DOHH2 (cell line): ENCODE results near the gene C1orf226.

Source experiments
- H3F3A ChIP-seq: fragments of 200-600 bp; sonication (generic), shearing (Covaris generic); 2 replicates; pipeline ENCODE4 v1.6.0; 2016; ENCODE audit warnings: antibody characterized with exemption, mild to moderate bottlenecking; ENCODE audit not compliant: control insufficient read depth, insufficient read depth
- H3K27ac ChIP-seq: fragments of 200-600 bp; sonication (generic); 2 replicates; pipeline ENCODE4 v1.5.1; 2014; ENCODE audit warnings: low read depth, mild to moderate bottlenecking, low read length, moderate library complexity
- H3K27me3 ChIP-seq: fragments of 200-600 bp; sonication (generic); 2 replicates; pipeline ENCODE4 v1.6.1; 2014; ENCODE audit warnings: mild to moderate bottlenecking, low read length, mixed read lengths; ENCODE audit not compliant: control insufficient read depth
- H3K36me3 ChIP-seq: fragments of 200-600 bp; sonication (generic); 2 replicates; pipeline ENCODE4 v1.6.1; 2014; ENCODE audit warnings: mild to moderate bottlenecking, low read length, moderate library complexity, mixed read lengths; ENCODE audit not compliant: control insufficient read depth
- H3K4me1 ChIP-seq: fragments of 200-600 bp; sonication (generic); 2 replicates; pipeline ENCODE4 v1.6.1; 2014; ENCODE audit warnings: mild to moderate bottlenecking, low read length, mixed read lengths; ENCODE audit not compliant: control insufficient read depth
- H3K4me2 ChIP-seq: fragments of 200-600 bp; sonication (generic); 2 replicates; pipeline ENCODE4 v1.6.0; 2014; ENCODE audit warnings: mild to moderate bottlenecking, low read length, moderate library complexity
- H3K4me3 ChIP-seq: fragments of 200-600 bp; sonication (generic); 2 replicates; pipeline ENCODE4 v1.5.1; 2014; ENCODE audit warnings: mild to moderate bottlenecking, low read length, mixed read lengths
- H3K79me2 ChIP-seq: fragments of 200-600 bp; sonication (generic); 2 replicates; pipeline ENCODE4 v1.6.1; 2014; ENCODE audit warnings: mild to moderate bottlenecking, low read length, mixed read lengths; ENCODE audit not compliant: control insufficient read depth
- H3K9me2 ChIP-seq: fragments of 200-600 bp; sonication (generic); replicated peaks from 2 replicates; pipeline ENCODE4 v1.6.1; 2014; ENCODE audit warnings: mild to moderate bottlenecking, low read length, mixed read lengths; ENCODE audit not compliant: control insufficient read depth
- H3K9me3 ChIP-seq: fragments of 200-600 bp; sonication (generic); 2 replicates; pipeline ENCODE4 v1.6.1; 2014; ENCODE audit warnings: antibody characterized with exemption, low read length, mixed read lengths; ENCODE audit not compliant: control insufficient read depth, insufficient read depth
- H4K20me1 ChIP-seq: fragments of 200-600 bp; sonication (generic); 2 replicates; pipeline ENCODE4 v1.6.0; 2014; ENCODE audit warnings: low read depth, mild to moderate bottlenecking, antibody characterized with exemption, low read length, moderate library complexity; ENCODE audit not compliant: control insufficient read depth, insufficient read depth
- EZH2phosphoT487 ChIP-seq: fragments of 200-600 bp; sonication (generic); IDR thresholded peaks from 2 replicates; pipeline ENCODE4 v1.6.1; 2017; ENCODE audit warnings: borderline replicate concordance, mild to moderate bottlenecking, antibody characterized with exemption, low read length, moderate library complexity, mixed read lengths
- TF ChIP-seq, protein P1 (sequence below): fragments of 200-600 bp; sonication (generic); IDR thresholded peaks from one replicate; pipeline ENCODE4 v1.5.1; 2014; ENCODE audit warnings: antibody characterized with exemption, mild to moderate bottlenecking, low read depth, low read length; ENCODE audit not compliant: poor library complexity, severe bottlenecking

Gene C1orf226

DNA sequence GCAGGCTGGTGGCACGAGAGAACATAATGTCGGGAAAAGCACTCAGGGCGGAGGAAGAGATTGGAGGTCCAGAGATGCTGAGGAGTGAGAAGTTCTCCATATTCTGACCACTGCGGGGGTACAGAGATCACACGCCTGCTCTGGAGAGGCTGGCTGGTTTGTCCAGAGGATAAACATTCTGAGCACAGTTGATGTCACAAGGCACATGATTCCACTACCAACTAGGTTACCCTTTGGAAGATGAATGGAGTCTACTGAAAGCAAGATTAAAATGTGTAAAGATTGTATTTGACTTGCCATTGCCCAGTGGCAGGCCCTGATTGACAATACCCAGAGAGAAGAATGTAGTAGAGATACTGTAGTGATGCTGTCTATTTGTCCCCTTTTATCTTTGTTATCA lies 4.8 kb upstream of the C1orf226 start, which contains the start of gene SPATA46:
SPATA46 (minus strand) TSS at position 164 of the 400 bp plus-strand sequence; CDS start at position 100, 64 bp downstream.
- TF ChIP-seq EZH2phosphoT487: no peak
- TF ChIP-seq, protein P1, sequence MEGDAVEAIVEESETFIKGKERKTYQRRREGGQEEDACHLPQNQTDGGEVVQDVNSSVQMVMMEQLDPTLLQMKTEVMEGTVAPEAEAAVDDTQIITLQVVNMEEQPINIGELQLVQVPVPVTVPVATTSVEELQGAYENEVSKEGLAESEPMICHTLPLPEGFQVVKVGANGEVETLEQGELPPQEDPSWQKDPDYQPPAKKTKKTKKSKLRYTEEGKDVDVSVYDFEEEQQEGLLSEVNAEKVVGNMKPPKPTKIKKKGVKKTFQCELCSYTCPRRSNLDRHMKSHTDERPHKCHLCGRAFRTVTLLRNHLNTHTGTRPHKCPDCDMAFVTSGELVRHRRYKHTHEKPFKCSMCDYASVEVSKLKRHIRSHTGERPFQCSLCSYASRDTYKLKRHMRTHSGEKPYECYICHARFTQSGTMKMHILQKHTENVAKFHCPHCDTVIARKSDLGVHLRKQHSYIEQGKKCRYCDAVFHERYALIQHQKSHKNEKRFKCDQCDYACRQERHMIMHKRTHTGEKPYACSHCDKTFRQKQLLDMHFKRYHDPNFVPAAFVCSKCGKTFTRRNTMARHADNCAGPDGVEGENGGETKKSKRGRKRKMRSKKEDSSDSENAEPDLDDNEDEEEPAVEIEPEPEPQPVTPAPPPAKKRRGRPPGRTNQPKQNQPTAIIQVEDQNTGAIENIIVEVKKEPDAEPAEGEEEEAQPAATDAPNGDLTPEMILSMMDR: no peak
- Histone ChIP-seq H3K27me3 (no peaks in the 10 kb centered on the region), H3K4me3 (no peak within 1 kb of the TSS), H3K9me2 (no peaks in the 10 kb centered on the region), H3K79me2 (no peaks in the 10 kb centered on the region), H4K20me1 (no peaks in the 10 kb centered on the region), H3K4me1 (no peaks in the 10 kb centered on the region), H3K9me3 (no peaks in the 10 kb centered on the region), H3F3A (no peaks in the 10 kb centered on the region), H3K27ac (no peak within 1 kb of the TSS), H3K36me3 (no peaks in the 10 kb centered on the region), H3K4me2 (no peak within 1 kb of the TSS)

- Histone ChIP-seq H3K79me2 (no peaks in the 10 kb centered on the region), H3K4me1 (no peaks in the 10 kb centered on the region), H4K20me1 (no peaks in the 10 kb centered on the region), H3F3A (no peaks in the 10 kb centered on the region), H3K4me2 (no peak overlapping the region), H3K4me3 (no peak overlapping the region), H3K27me3 (no peaks in the 10 kb centered on the region), H3K36me3 (no peaks in the 10 kb centered on the region), H3K9me2 (no peaks in the 10 kb centered on the region), H3K27ac (no peak overlapping the region), H3K9me3 (no peaks in the 10 kb centered on the region)
- no peak for TF ChIP-seq EZH2phosphoT487
- TF ChIP-seq, protein P1: no peak
These were observed 1.3 kb upstream of the C1orf226 start for GRCh38 chr1:162380061-162380846.

DNA sequence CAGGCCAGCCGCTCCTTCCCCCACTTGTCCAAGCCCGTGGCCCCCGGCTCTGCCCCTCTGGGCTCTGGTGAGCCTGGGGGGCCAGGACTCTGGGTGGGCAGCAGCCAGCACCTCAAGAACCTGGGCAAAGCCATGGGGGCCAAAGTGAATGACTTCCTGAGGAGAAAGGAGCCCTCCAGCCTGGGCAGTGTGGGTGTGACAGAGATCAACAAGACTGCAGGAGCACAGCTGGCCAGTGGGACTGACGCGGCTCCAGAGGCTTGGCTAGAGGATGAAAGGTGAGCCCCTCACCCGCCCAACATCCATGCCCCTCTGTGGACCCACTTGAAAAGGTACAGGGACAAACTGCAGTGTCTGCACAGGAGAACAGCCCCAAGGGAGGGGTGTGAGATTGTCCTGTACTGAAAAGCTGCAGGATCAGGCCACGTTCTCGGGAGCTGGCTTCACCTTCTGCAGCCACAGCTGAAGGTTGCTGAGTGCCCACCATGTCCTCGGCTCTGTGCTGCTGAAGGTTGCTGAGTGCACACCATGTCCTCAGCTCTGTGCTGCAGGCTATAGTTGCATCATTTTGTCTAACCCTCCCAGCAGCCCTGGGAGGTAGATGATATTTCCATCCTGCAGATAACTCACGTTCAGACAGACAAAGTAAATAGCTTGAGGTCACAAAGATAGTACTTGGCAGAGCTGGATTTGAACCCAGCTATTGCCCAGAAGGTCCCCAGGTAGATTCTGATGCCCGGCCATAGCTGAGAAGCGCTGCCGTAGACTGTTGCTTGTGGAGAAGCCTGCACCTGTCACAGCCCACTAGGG lies 618 bp downstream of the C1orf226 start:
- H3F3A ChIP-seq: no peaks in the 10 kb centered on the region
- no peaks in the 10 kb centered on the region for H3K4me1 ChIP-seq
- no peak overlapping the region for H3K4me2 ChIP-seq
- TF ChIP-seq, protein P1: no peak
- TF ChIP-seq EZH2phosphoT487: no peak
- no peaks in the 10 kb centered on the region for H3K79me2 ChIP-seq
- no peaks in the 10 kb centered on the region for H4K20me1 ChIP-seq
- H3K9me3 ChIP-seq: no peaks in the 10 kb centered on the region
- H3K36me3 ChIP-seq: no peaks in the 10 kb centered on the region
- no peaks in the 10 kb centered on the region for H3K9me2 ChIP-seq
- H3K4me3 ChIP-seq: no peak overlapping the region
- no peaks in the 10 kb centered on the region for H3K27me3 ChIP-seq
- H3K27ac ChIP-seq: no peak overlapping the region
